Measurements from ENCODE around the gene DENND10. TPM values are rescaled to one million over a fixed set of nuclear protein-coding genes. Genes with fewer than 3 reads are reported as not detected.

DENND10 gene
- total RNA-seq, 4 donors from 2014 or later = 25.8 to 46.2 (median 40.5) TPM

GRCh38 chr10:119112056-119112455 lies 8.1 kb downstream of the DENND10 start:
- H3K4me3 ChIP-seq (ENCODE audit: low read depth, poor library complexity, severe bottlenecking) = no peak overlapping the region
- intact Hi-C loops (cut with DNase I; ENCODE audit: low total_unique reads) = no loop called here
- TF ChIP-seq POLR2A (IDR thresholded peaks at IDR 0.05) (no peak), CTCF (IDR thresholded peaks at IDR 0.05) (no peak)
- 89% methylated on average over 4 of the region's 4 CpGs for WGBS, 2 donors
- DNase-seq (ENCODE audit: low spot score in 2 of 2) = no peak

- H3K4me3 ChIP-seq (ENCODE audit: low read depth, poor library complexity, severe bottlenecking) = no peak overlapping the region
- intact Hi-C loops (cut with DNase I; ENCODE audit: low total_unique reads) = no loop called here
- 81 to 82% methylated on average over 11 of the region's 11 CpGs for WGBS, 2 donors
- TF ChIP-seq POLR2A (IDR thresholded peaks at IDR 0.05) = no peak
- TF ChIP-seq CTCF (IDR thresholded peaks at IDR 0.05) = no peak
- DNase-seq (ENCODE audit: low spot score in 2 of 2) = no peak
These were observed 10.1 kb downstream of the DENND10 start for GRCh38 chr10:119113751-119114732.

GRCh38 chr10:119115926-119116325 lies 12.0 kb downstream of the DENND10 start:
- 78 to 79% methylated on average over 9 of the region's 9 CpGs for WGBS, 2 donors
- H3K4me3 ChIP-seq (ENCODE audit: low read depth, poor library complexity, severe bottlenecking) = no peak overlapping the region
- intact Hi-C loops (cut with DNase I; ENCODE audit: low total_unique reads) = no loop called here
- no peak for DNase-seq (ENCODE audit: low spot score in 2 of 2)
- TF ChIP-seq POLR2A (IDR thresholded peaks at IDR 0.05) (no peak), CTCF (IDR thresholded peaks at IDR 0.05) (no peak)

GRCh38 chr10:119116326-119116951 lies 12.5 kb downstream of the DENND10 start:
- intact Hi-C loops (cut with DNase I; ENCODE audit: low total_unique reads) = no loop called here
- H3K4me3 ChIP-seq (ENCODE audit: low read depth, poor library complexity, severe bottlenecking) = no peak overlapping the region
- WGBS, 2 donors = 93 to 96% methylated on average over 6 of the region's 6 CpGs
- no peak for TF ChIP-seq CTCF (IDR thresholded peaks at IDR 0.05)
- no peak for TF ChIP-seq POLR2A (IDR thresholded peaks at IDR 0.05)
- peak in 1 of 2 donors; percentile 42 for DNase-seq (ENCODE audit: low spot score in 2 of 2)

GRCh38 chr10:119118231-119118630 lies 14.3 kb downstream of the DENND10 start:
- 91 to 95% methylated on average over 5 of the region's 5 CpGs for WGBS, 2 donors
- TF ChIP-seq POLR2A (IDR thresholded peaks at IDR 0.05) = no peak
- TF ChIP-seq CTCF (IDR thresholded peaks at IDR 0.05) = no peak
- no peak overlapping the region for H3K4me3 ChIP-seq (ENCODE audit: low read depth, poor library complexity, severe bottlenecking)
- intact Hi-C loops (cut with DNase I; ENCODE audit: low total_unique reads) = no loop called here
- peak in 1 of 2 donors; percentile 32 for DNase-seq (ENCODE audit: low spot score in 2 of 2)

Data from lower leg skin (tissue), 4 donors.